Neural progenitor cell (in vitro differentiated cells): ENCODE data around the gene FAF1.

Experiments
- CTCF ChIP-seq: fragments of 200-600 bp; sonication (generic); IDR thresholded peaks from 2 replicates; pipeline ENCODE4 v1.5.1; 2017; ENCODE audit warnings: antibody characterized with exemption, mild to moderate bottlenecking
- EZH2 ChIP-seq: fragments of 200-600 bp; sonication (generic); IDR thresholded peaks from 2 replicates; pipeline ENCODE4 v1.6.1; 2017; ENCODE audit warnings: antibody characterized with exemption, mild to moderate bottlenecking, moderate library complexity

- TF ChIP-seq CTCF (no peak), EZH2 (no peak)
Observed at GRCh38 chr1:50424045-50424883, 535.8 kb downstream of the FAF1 start.
